CD4-positive, alpha-beta T cell (primary cell): Measurements from ENCODE around the gene MSI2. TPM values are rescaled to one million over a fixed set of nuclear protein-coding genes. Genes with fewer than 3 reads are reported as not detected.

Source experiments
- ATAC-seq: fragments of 200-7000 bp; cut with Tn5 transposase; one replicate; pipeline ENCODE4 v1.10.0; 2022; ENCODE audit warnings: mild to moderate bottlenecking; ENCODE audit not compliant: poor library complexity
- CTCF ChIA-PET: fragments of 350-600 bp; sonication (Branson Sonifier 250); formaldehyde crosslinking; loops from one replicate; lab custom pipeline; 2021; ENCODE audit warnings: antibody characterized with exemption, inconsistent platforms; lab: Charles Lee
- POLR2A ChIA-PET: fragments of 350-600 bp; sonication (Branson Sonifier 250); formaldehyde crosslinking; loops from one replicate; lab custom pipeline; 2021; ENCODE audit warnings: antibody characterized with exemption, inconsistent platforms; lab: Charles Lee
- DNase-seq, 14 experiments: peaks; one replicate each; pipeline ENCODE4 v3.0.0-alpha.2; 2013 to 2020; ENCODE audit warnings: mixed read lengths in 2 of 14
- H3K27ac ChIP-seq, 2 donors: one replicate each; pipeline versions ENCODE4 v1.5.1 to v1.7.0; 2013; ENCODE audit warnings: low read length in 2 of 2, low read depth in 1 of 2, mild to moderate bottlenecking in 1 of 2
- H3K27me3 ChIP-seq, 2 experiments: 1 replicate in 1 of 2; 2 replicates in 1 of 2; pipeline versions ENCODE4 v1.6.1 to v1.7.0; 2013; ENCODE audit warnings: low read length in 2 of 2, control low read depth in 1 of 2, mild to moderate bottlenecking in 1 of 2, moderate library complexity in 1 of 2; ENCODE audit not compliant: insufficient read depth in 2 of 2, control insufficient read depth in 1 of 2
- H3K36me3 ChIP-seq: one replicate; pipeline ENCODE4 v1.6.1; 2013; ENCODE audit warnings: low read length, control low read depth; ENCODE audit not compliant: insufficient read depth
- H3K4me1 ChIP-seq: one replicate; pipeline ENCODE4 v1.6.1; 2013; ENCODE audit warnings: low read length, control low read depth; ENCODE audit not compliant: insufficient read depth
- H3K4me3 ChIP-seq: one replicate; pipeline ENCODE4 v1.5.1; 2013; ENCODE audit warnings: mild to moderate bottlenecking, low read length, moderate library complexity
- H3K9me3 ChIP-seq, 2 experiments: 1 replicate in 1 of 2; 2 replicates in 1 of 2; pipeline versions ENCODE4 v1.6.1 to v1.7.0; 2013; ENCODE audit warnings: low read length in 2 of 2, mild to moderate bottlenecking in 2 of 2, control low read depth in 1 of 2, moderate library complexity in 1 of 2; ENCODE audit not compliant: control insufficient read depth in 1 of 2, insufficient read depth in 1 of 2
- H3K27ac Mint-ChIP-seq: one replicate; pipeline ENCODE4 v1.8.0; 2020; ENCODE audit warnings: mixed read lengths
- H3K27me3 Mint-ChIP-seq: one replicate; pipeline ENCODE4 v1.8.0; 2021; ENCODE audit warnings: mixed read lengths
- H3K36me3 Mint-ChIP-seq: one replicate; pipeline ENCODE4 v1.8.0; 2021; ENCODE audit warnings: low read depth, mixed read lengths
- H3K4me1 Mint-ChIP-seq: one replicate; pipeline ENCODE4 v1.8.0; 2021; ENCODE audit warnings: low read depth, mixed read lengths
- H3K4me3 Mint-ChIP-seq: one replicate; pipeline ENCODE4 v1.8.0; 2020; ENCODE audit warnings: mild to moderate bottlenecking, mixed read lengths
- H3K9me3 Mint-ChIP-seq: one replicate; pipeline ENCODE4 v1.8.0; 2020; ENCODE audit warnings: mixed read lengths
- intact Hi-C, 2 experiments: fragments of 100-400 bp; cut with DNase I in 1 of 2; cut with micrococcal nuclease in 1 of 2; formaldehyde crosslinking; loops; one replicate each; pipeline versions ENCODE4 v1.15.1 to v1.9.0; 2023 to 2025; cut with DNase I, micrococcal nuclease
- total RNA-seq, 174 experiments: library from RNA in 2 of 174; stranded (reverse) in 2 of 174; gene quantifications; one replicate each; pipeline ENCODE4 v1.2.3 and lab custom pipeline; 2021 to 2026
- TF ChIP-seq, protein P1 (sequence below): fragments of 200-600 bp; IDR thresholded peaks from one replicate; pipeline ENCODE4 v1.8.0; 2022; ENCODE audit warnings: antibody characterized with exemption, mild to moderate bottlenecking

The MSI2 gene
- total RNA-seq, 2 experiments from 2014 or later: 129 to 132 TPM

DNA sequence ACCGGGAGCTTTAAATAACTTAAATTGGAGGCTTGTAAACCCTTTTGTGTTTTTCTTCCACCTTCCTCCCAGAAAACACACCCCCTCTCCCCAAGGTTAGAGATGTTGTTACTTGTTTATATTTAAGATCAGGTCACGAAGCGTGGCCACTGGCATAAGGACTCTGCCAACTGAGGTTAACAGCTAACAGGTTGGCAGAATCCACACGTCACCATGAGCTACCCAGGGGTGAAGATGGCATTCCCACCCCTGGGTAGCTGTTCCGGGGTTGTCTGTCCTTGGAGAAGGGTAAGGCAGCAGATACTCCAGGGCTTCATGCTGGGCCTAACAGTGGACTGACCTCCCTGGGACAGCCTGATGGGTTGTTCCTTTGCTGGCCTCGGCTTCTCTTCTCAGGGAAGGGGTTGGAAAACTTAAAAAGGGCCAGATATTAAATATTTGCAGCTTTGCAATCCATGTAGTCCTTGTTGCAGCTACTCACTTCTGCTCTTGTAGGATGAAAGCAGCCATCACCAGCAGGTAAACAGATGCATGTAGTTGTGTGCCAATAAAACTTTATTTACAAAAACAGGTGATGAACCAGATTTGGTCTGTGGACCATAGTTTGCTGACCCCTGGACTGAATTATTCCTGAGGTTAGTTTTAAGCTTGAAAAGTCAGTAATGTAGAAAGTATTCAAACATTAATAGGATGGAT is 148.6 kb downstream of the MSI2 start:
- DNase-seq (no peak), ATAC-seq (no peak)
- TF ChIP-seq, protein P1, sequence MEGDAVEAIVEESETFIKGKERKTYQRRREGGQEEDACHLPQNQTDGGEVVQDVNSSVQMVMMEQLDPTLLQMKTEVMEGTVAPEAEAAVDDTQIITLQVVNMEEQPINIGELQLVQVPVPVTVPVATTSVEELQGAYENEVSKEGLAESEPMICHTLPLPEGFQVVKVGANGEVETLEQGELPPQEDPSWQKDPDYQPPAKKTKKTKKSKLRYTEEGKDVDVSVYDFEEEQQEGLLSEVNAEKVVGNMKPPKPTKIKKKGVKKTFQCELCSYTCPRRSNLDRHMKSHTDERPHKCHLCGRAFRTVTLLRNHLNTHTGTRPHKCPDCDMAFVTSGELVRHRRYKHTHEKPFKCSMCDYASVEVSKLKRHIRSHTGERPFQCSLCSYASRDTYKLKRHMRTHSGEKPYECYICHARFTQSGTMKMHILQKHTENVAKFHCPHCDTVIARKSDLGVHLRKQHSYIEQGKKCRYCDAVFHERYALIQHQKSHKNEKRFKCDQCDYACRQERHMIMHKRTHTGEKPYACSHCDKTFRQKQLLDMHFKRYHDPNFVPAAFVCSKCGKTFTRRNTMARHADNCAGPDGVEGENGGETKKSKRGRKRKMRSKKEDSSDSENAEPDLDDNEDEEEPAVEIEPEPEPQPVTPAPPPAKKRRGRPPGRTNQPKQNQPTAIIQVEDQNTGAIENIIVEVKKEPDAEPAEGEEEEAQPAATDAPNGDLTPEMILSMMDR: no peak
- Histone ChIP-seq H3K9me3 (no peaks in the 10 kb centered on the region), H3K27ac (no peak overlapping the region), H3K4me3 (no peak overlapping the region), H3K27me3 (no peaks in the 10 kb centered on the region), H3K36me3 (peaks cover 23% of the 10 kb centered on the region), H3K4me1 (peaks cover 22% of the 10 kb centered on the region)
- H3K4me3 Mint-ChIP-seq: no peak overlapping the region
- H3K36me3 Mint-ChIP-seq: peaks cover 54% of the 10 kb centered on the region
- intact Hi-C loops: loop anchor here in 1 of 2 experiments (5.0 kb wide), 1 partner anchor 163 kb away; no protein-coding TSS in a partner anchor
- no peaks in the 10 kb centered on the region for H3K27me3 Mint-ChIP-seq
- H3K9me3 Mint-ChIP-seq: no peaks in the 10 kb centered on the region
- H3K4me1 Mint-ChIP-seq: peaks cover 73% of the 10 kb centered on the region
- POLR2A ChIA-PET: no interaction called here
- H3K27ac Mint-ChIP-seq: no peak overlapping the region
- CTCF ChIA-PET: no interaction called here

DNA sequence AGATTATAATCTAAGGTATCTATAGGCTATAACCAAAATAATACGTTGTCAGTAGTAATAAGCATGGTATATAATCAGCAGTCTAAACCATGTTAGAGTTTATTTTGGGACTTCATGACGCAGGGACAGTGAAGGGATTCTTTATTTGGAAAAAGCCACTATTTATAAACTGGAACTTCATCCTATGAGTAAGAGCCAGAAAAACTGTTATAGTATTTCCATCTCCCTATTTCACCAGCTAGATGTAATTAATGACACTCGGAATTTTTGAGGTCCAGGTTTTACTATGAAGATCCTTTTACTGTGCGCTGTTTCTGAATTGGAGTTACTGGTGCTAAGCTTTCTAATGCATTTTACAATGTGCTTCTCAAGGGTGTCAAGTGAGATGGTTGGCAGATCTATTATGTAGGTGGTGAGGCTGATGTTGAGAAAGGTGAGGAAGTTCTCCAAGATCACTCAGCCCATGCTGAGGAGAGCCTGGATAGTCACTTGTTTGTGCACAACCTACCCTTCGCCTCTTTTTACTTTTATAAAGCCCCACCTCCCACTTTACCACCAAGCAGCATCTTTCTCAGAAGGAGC is 149.3 kb downstream of the MSI2 start:
- CTCF ChIA-PET: no interaction called here
- peaks cover 49% of the 10 kb centered on the region for H3K36me3 Mint-ChIP-seq
- Histone ChIP-seq H3K27ac (no peak overlapping the region), H3K9me3 (no peaks in the 10 kb centered on the region), H3K4me3 (no peak overlapping the region), H3K27me3 (no peaks in the 10 kb centered on the region), H3K4me1 (peaks cover 22% of the 10 kb centered on the region), H3K36me3 (peaks cover 23% of the 10 kb centered on the region)
- DNase-seq: no peak
- intact Hi-C loops: no loop called here
- TF ChIP-seq, protein P1: no peak
- no peaks in the 10 kb centered on the region for H3K27me3 Mint-ChIP-seq
- no peak for ATAC-seq
- H3K4me1 Mint-ChIP-seq: peaks cover 67% of the 10 kb centered on the region
- POLR2A ChIA-PET: interaction anchor here (2.4 kb wide), 1 partner anchor 162 kb away, joined by 6 read pairs; no protein-coding TSS in a partner anchor
- no peak overlapping the region for H3K4me3 Mint-ChIP-seq
- H3K27ac Mint-ChIP-seq: no peak overlapping the region
- H3K9me3 Mint-ChIP-seq: no peaks in the 10 kb centered on the region

DNA sequence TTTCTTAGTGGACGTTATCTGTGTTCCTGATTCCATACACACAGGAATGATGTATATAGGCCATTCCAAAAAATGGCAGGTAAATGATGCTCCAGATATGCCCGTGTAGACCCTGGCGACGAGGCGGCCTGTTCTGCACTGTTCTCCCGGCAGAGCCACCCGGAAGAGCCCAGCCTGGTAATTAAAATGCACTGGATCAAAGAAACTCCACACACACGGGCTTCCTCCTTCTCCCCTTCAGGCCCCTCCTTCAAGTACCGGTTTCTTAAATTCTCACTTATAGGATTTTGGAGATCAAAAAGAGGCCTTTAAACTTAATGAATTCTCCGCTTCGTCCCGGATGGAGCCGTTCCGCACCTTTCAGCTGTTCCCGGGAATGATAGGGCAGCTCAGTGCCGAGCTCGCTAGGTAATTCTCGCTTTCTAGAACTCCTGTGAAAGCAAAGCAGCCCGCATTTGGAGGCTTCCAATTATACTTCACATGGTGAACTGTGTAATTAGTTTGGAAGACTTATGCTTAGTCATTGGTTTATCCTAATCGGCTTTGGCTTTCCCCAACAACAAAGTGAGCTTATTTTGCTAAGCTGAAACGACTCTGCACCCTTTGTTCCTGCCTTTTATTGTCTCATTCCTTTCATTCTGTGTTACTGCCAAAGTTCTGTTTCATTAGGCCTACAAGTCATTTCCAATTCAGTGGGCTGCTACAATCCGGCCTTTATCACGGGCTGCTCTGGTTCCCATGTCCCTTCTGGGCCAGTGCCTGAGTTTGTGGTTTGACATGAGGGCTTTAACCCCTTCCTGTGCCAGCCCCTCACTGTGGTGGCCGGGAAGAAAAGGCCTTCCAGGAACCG is 150.0 kb downstream of the MSI2 start:
- ChIA-PET POLR2A (interaction anchor here (2.4 kb wide), 1 partner anchor 163 kb away, joined by 6 read pairs; no protein-coding TSS in a partner anchor), CTCF (no interaction called here)
- H3K27me3 Mint-ChIP-seq: no peaks in the 10 kb centered on the region
- Histone ChIP-seq H3K4me1 (peaks cover 22% of the 10 kb centered on the region), H3K27ac (no peak overlapping the region), H3K36me3 (peaks cover 21% of the 10 kb centered on the region), H3K4me3 (no peak overlapping the region), H3K27me3 (no peaks in the 10 kb centered on the region), H3K9me3 (no peaks in the 10 kb centered on the region)
- no peak for ATAC-seq
- H3K9me3 Mint-ChIP-seq: no peaks in the 10 kb centered on the region
- intact Hi-C loops: no loop called here
- H3K36me3 Mint-ChIP-seq: peaks cover 41% of the 10 kb centered on the region
- H3K4me3 Mint-ChIP-seq: peak overlapping the region; percentile 30
- peaks cover 62% of the 10 kb centered on the region for H3K4me1 Mint-ChIP-seq
- no peak for DNase-seq
- peak overlapping the region; percentile 41 for H3K27ac Mint-ChIP-seq
- TF ChIP-seq, protein P1: no peak
